HepG2 (cell line): ENCODE results near the gene RASSF8. TPM values are rescaled to one million over a fixed set of nuclear protein-coding genes. Genes with fewer than 3 reads are reported as not detected.

Source experiments
- ATAC-seq: fragments of 200-7000 bp; cut with Tn5 transposase; 3 replicates; pipeline ENCODE4 v1.9.1; 2020; ENCODE audit warnings: mild to moderate bottlenecking, moderate library complexity
- BruUV-seq: library from RNA; stranded (reverse); fragments of 400-500 nt; replicated peaks from 2 replicates; lab custom pipeline; 2021; lab: Mats Ljungman, UMichigan
- CTCF ChIA-PET: fragments of 300-600 bp; formaldehyde crosslinking; extraction: SDS; loops from one replicate; lab custom pipeline; 2021; ENCODE audit warnings: low total read pairs, inconsistent platforms, low intra/inter-chr PET ratio; lab: Yijun Ruan, JAX
- POLR2A ChIA-PET: fragments of 350-600 bp; sonication (Branson Sonifier 250); formaldehyde crosslinking; loops from one replicate; lab custom pipeline; 2020; ENCODE audit warnings: antibody characterized with exemption, inconsistent platforms; lab: Yijun Ruan, JAX
- DNase-seq: peaks from one replicate; pipeline ENCODE4 v3.0.0-alpha.2; 2015; ENCODE audit warnings: low spot score
- FAIRE-seq: peaks from 3 replicates; lab custom pipeline; 2011; peaks lifted over from hg19 to GRCh38; lab: Jason Lieb, UNC
- H2AFZ ChIP-seq: one replicate; pipeline ENCODE4 v1.6.1; 2011; ENCODE audit warnings: low read length, inconsistent platforms
- H3K27ac ChIP-seq: fragments of 300-600 bp; 3 replicates; pipeline ENCODE4 v1.8.0; 2011; ENCODE audit warnings: mixed run types, mild to moderate bottlenecking, mixed read lengths, low read length, inconsistent platforms; ENCODE audit not compliant: insufficient read depth; ENCODE audit errors: extremely low read length
- H3K27me3 ChIP-seq, 2 experiments: fragments of 200-600 bp in 1 of 2; 2 replicates in 1 of 2; 3 replicates in 1 of 2; pipeline versions ENCODE4 v1.6.0 to v1.8.0; 2011; ENCODE audit warnings: low read length in 2 of 2, mild to moderate bottlenecking in 2 of 2, moderate library complexity in 2 of 2, inconsistent platforms in 1 of 2; ENCODE audit not compliant: insufficient read depth in 2 of 2, control insufficient read depth in 1 of 2
- H3K36me3 ChIP-seq, 2 experiments: fragments of 200-600 bp in 1 of 2; replicated peaks in 1 of 2; 2 replicates in 1 of 2; 3 replicates in 1 of 2; pipeline versions ENCODE4 v1.5.1 to v1.8.0; 2011; ENCODE audit warnings: low read length in 2 of 2, inconsistent platforms in 1 of 2; ENCODE audit not compliant: insufficient read depth in 2 of 2, control insufficient read depth in 1 of 2
- H3K4me1 ChIP-seq: 2 replicates; pipeline ENCODE4 v1.5.1; 2012; ENCODE audit warnings: low read length, inconsistent platforms; ENCODE audit not compliant: insufficient read depth
- H3K4me2 ChIP-seq: 2 replicates; pipeline ENCODE4 v1.6.0; 2011; ENCODE audit warnings: low read depth, low read length, inconsistent platforms
- H3K4me3 ChIP-seq, 3 experiments: fragments of 200-600 bp in 1 of 3; sonication (generic), shearing (Covaris generic) in 1 of 3; replicated peaks in 1 of 3; 2 replicates each; pipeline ENCODE4 v1.5.1; 2011 to 2016; ENCODE audit warnings: low read length in 3 of 3, inconsistent platforms in 2 of 3, low read depth in 2 of 3, mild to moderate bottlenecking in 2 of 3, control low read depth in 1 of 3, mixed read lengths in 1 of 3; ENCODE audit not compliant: insufficient read depth in 1 of 3
- H3K79me2 ChIP-seq: one replicate; pipeline ENCODE4 v1.6.1; 2011; ENCODE audit warnings: low read length, inconsistent platforms; ENCODE audit not compliant: insufficient read depth
- H3K9ac ChIP-seq: 2 replicates; pipeline ENCODE4 v1.6.0; 2011; ENCODE audit warnings: mild to moderate bottlenecking, low read depth, low read length, inconsistent platforms; ENCODE audit not compliant: insufficient read depth
- H3K9me3 ChIP-seq: 2 replicates; pipeline ENCODE4 v1.5.1; 2012; ENCODE audit warnings: mild to moderate bottlenecking, low read length
- H4K20me1 ChIP-seq: 2 replicates; pipeline ENCODE4 v1.6.0; 2011; ENCODE audit warnings: inconsistent platforms, mild to moderate bottlenecking, low read length, moderate library complexity; ENCODE audit not compliant: insufficient read depth
- ATF1 ChIP-seq: IDR thresholded peaks from 2 replicates; pipeline ENCODE4 v1.6.1; 2016; ENCODE audit warnings: mild to moderate bottlenecking, control low read depth
- MAFF ChIP-seq: IDR thresholded peaks from 2 replicates; pipeline ENCODE4 v1.6.1; 2011; ENCODE audit warnings: low read depth, low read length, improper control_type of control experiment
- PAXIP1 ChIP-seq: sonication (generic); formaldehyde crosslinking; conservative IDR thresholded peaks from 2 replicates; pipeline ENCODE4 v1.4.0; 2020; ENCODE audit warnings: mild to moderate bottlenecking, missing genetic modification reagents, moderate library complexity
- TCF7 ChIP-seq: sonication (generic); IDR thresholded peaks from 2 replicates; pipeline ENCODE4 v1.6.1; 2016; ENCODE audit warnings: antibody characterized with exemption, low read depth
- ZNF547 ChIP-seq: sonication (generic); formaldehyde crosslinking; IDR thresholded peaks from 2 replicates; pipeline ENCODE4 v1.5.1; 2020; ENCODE audit warnings: mild to moderate bottlenecking, missing genetic modification reagents
- WGBS: methylation state at CpG from one replicate; pipeline ENCODE4 v1.1.6; 2017; ENCODE audit warnings: low lambda C conversion rate; 5-methylcytosine and 5-hydroxymethylcytosine counted together
- in situ Hi-C: cut with HindIII; loops from 2 replicates; pipeline ENCODE4 v1.10.0; 2017; ENCODE audit warnings: low pct_unique_long_range_greater_than_20kb; ENCODE audit not compliant: extremely low pct_ligation_motif_present
- intact Hi-C: fragments of 100-400 bp; cut with micrococcal nuclease; formaldehyde crosslinking; loops from one replicate; pipeline ENCODE4 v1.10.0; 2022; ENCODE audit not compliant: unreplicated experiment
- polyA plus RNA-seq, 8 experiments: library from polyadenylated mRNA; depleted of rRNA in 3 of 8; stranded (reverse) in 7 of 8; unstranded in 1 of 8; fragments of >200 nt; fragmentation: Illumina TruSeq in 4 of 8; extraction: Trizol in 4 of 8; gene quantifications; 2 replicates each; pipeline versions ENCODE4 v1.2.1 to v1.2.3, GENCODE V29; 2011 to 2016; ENCODE audit warnings: low read depth in 4 of 8, missing spikeins in 1 of 8, mixed read lengths in 1 of 8; ENCODE audit not compliant: insufficient read depth in 1 of 8
- total RNA-seq, 5 experiments: library from RNA; depleted of rRNA; stranded (reverse); fragments of >200 nt; fragmentation: Illumina TruSeq; extraction: Trizol; gene quantifications; 2 replicates each; pipeline ENCODE4 v1.2.3, GENCODE V29; 2016; ENCODE audit warnings: low read depth in 1 of 5
- TF ChIP-seq, protein P1 (sequence below): sonication (generic); formaldehyde crosslinking; IDR thresholded peaks from 2 replicates; pipeline ENCODE4 v1.8.0; 2022; ENCODE audit warnings: missing genetic modification reagents, mild to moderate bottlenecking, borderline replicate concordance
- TF ChIP-seq, protein P2 (sequence below): sonication (generic); formaldehyde crosslinking; IDR thresholded peaks from 2 replicates; pipeline ENCODE4 v1.4.0; 2020; ENCODE audit warnings: mild to moderate bottlenecking, missing genetic modification reagents
- TF ChIP-seq, protein P3 (sequence below): sonication (generic); formaldehyde crosslinking; IDR thresholded peaks from 2 replicates; pipeline ENCODE4 v1.5.1; 2020; ENCODE audit warnings: mild to moderate bottlenecking, moderate library complexity, missing genetic modification reagents

RASSF8 gene
- total and polyA plus RNA-seq, 2 of the 13 experiments (the other 11 are each of a cell fraction or from before 2014, with no cell fraction given): 0.82 to 9.2 TPM

DNA sequence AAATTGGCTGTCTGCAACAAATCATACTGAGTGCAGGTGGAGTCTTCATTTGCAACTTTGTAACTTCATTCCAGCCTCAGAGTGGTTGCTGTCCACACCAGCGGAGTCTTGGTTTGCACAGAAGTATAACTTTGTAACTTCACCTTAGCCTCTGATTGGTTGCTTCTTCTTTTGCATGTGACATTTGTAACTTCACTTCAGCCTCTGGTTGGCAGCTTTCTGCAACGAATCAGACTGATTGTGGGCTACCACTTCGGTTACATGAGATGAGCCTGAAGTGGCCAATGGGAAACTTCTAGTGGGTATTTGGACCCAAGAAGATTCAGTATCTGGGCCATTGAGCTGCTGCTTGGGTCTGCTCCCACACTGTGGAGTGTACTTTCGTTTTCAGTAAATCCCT, 17.8 kb downstream of the RASSF8 start:
- H3K36me3 ChIP-seq: no peaks in the 10 kb centered on the region
- no peak overlapping the region for H3K9ac ChIP-seq
- H3K4me2 ChIP-seq: peak overlapping the region; percentile 26; the same call in 1 of the 2 replicates
- TF ChIP-seq, protein P1, sequence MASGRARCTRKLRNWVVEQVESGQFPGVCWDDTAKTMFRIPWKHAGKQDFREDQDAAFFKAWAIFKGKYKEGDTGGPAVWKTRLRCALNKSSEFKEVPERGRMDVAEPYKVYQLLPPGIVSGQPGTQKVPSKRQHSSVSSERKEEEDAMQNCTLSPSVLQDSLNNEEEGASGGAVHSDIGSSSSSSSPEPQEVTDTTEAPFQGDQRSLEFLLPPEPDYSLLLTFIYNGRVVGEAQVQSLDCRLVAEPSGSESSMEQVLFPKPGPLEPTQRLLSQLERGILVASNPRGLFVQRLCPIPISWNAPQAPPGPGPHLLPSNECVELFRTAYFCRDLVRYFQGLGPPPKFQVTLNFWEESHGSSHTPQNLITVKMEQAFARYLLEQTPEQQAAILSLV (CRISPR knock-in tag): no peak
- TF ChIP-seq ZNF547 (CRISPR knock-in tag): no peak
- TF ChIP-seq, protein P2, sequence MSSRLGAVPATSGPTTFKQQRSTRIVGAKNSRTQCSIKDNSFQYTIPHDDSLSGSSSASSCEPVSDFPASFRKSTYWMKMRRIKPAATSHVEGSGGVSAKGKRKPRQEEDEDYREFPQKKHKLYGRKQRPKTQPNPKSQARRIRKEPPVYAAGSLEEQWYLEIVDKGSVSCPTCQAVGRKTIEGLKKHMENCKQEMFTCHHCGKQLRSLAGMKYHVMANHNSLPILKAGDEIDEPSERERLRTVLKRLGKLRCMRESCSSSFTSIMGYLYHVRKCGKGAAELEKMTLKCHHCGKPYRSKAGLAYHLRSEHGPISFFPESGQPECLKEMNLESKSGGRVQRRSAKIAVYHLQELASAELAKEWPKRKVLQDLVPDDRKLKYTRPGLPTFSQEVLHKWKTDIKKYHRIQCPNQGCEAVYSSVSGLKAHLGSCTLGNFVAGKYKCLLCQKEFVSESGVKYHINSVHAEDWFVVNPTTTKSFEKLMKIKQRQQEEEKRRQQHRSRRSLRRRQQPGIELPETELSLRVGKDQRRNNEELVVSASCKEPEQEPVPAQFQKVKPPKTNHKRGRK: no peak
- TF ChIP-seq TCF7: no peak
- no peak for TF ChIP-seq PAXIP1
- TF ChIP-seq, protein P3, sequence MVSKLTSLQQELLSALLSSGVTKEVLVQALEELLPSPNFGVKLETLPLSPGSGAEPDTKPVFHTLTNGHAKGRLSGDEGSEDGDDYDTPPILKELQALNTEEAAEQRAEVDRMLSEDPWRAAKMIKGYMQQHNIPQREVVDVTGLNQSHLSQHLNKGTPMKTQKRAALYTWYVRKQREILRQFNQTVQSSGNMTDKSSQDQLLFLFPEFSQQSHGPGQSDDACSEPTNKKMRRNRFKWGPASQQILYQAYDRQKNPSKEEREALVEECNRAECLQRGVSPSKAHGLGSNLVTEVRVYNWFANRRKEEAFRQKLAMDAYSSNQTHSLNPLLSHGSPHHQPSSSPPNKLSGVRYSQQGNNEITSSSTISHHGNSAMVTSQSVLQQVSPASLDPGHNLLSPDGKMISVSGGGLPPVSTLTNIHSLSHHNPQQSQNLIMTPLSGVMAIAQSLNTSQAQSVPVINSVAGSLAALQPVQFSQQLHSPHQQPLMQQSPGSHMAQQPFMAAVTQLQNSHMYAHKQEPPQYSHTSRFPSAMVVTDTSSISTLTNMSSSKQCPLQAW (CRISPR knock-in tag): no peak
- no peak for TF ChIP-seq ATF1 (CRISPR knock-in tag)
- no peak for TF ChIP-seq MAFF
- TF ChIP-seq, all 625 proteins: peak for 0
- ChIA-PET POLR2A (no interaction called here), CTCF (no interaction called here)
- in situ Hi-C loops: no loop called here
- FAIRE-seq: no peak
- no peak for ATAC-seq
- H3K4me3 ChIP-seq: no peak overlapping the region
- no peak for DNase-seq
- H3K27ac ChIP-seq: no peak overlapping the region
- no TSS peak for BruUV-seq
- no peaks in the 10 kb centered on the region for H4K20me1 ChIP-seq
- intact Hi-C loops: no loop called here
- no peaks in the 10 kb centered on the region for H3K79me2 ChIP-seq
- no peak overlapping the region for H2AFZ ChIP-seq
- H3K4me1 ChIP-seq: no peaks in the 10 kb centered on the region
- no peaks in the 10 kb centered on the region for H3K9me3 ChIP-seq
- no peaks in the 10 kb centered on the region for H3K27me3 ChIP-seq
- 4% methylated on average over 4 of the region's 4 CpGs for WGBS
